Stomach (tissue), 4 donors: ENCODE data around the gene PTPRJ.

Source experiments
- EP300 ChIP-seq: sonication (generic); formaldehyde crosslinking; IDR thresholded peaks from one replicate; pipeline ENCODE4 v1.6.1; 2017; ENCODE audit warnings: antibody characterized with exemption
- POLR2A ChIP-seq, 4 donors: fragments of 450-650 bp; IDR thresholded peaks; one replicate each; pipeline ENCODE4 v1.6.1; 2016; ENCODE audit warnings: antibody characterized with exemption in 4 of 4, control low read depth in 2 of 4, mild to moderate bottlenecking in 1 of 4, moderate library complexity in 1 of 4
- TF ChIP-seq, protein P1 (sequence below), 7 experiments: fragments of 450-650 bp in 4 of 7; fragments of 200-600 bp in 3 of 7; sonication (generic) in 3 of 7; IDR thresholded peaks; one replicate each; pipeline ENCODE4 v1.5.1; 2016 to 2019; ENCODE audit warnings: antibody characterized with exemption in 7 of 7, control low read depth in 2 of 7, mild to moderate bottlenecking in 1 of 7

DNA sequence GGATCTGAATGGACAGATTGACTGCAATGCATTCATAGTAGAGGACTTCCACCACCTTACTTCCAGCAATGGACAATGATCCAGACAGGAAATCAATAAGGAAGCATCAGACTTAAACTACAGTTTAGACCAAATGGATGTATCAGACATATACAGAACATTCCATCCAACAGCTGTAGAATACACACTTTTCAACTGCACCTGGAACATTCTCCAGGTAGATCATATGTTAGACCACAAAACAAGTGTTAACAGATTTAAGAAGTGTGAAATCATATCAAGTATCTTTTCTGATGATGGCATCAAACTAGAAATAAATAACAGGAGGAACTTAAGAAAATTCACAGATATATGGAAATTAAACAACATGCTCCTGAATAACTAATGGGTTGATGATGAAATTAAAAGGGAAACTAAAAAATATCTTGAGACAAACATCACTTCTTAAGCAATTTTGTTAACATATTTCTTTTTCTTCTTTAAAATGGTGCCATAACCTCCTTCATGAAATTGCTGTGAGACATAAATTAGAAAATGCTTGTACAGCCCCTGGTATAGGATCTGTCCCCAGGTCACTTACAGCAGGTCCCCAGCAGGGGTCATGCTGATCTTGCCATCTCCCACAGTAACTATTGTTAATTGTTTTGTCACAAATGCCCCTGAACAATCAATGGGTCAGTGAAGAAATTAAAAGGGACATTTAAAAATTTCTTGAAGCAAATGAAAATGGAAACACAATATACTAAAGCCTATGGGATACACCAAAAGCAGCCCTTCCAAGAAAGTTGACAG lies 136.3 kb downstream of the PTPRJ start:
- TF ChIP-seq POLR2A (IDR thresholded peaks at IDR 0.05), result no peak
- TF ChIP-seq EP300, result no peak
- TF ChIP-seq, protein P1, sequence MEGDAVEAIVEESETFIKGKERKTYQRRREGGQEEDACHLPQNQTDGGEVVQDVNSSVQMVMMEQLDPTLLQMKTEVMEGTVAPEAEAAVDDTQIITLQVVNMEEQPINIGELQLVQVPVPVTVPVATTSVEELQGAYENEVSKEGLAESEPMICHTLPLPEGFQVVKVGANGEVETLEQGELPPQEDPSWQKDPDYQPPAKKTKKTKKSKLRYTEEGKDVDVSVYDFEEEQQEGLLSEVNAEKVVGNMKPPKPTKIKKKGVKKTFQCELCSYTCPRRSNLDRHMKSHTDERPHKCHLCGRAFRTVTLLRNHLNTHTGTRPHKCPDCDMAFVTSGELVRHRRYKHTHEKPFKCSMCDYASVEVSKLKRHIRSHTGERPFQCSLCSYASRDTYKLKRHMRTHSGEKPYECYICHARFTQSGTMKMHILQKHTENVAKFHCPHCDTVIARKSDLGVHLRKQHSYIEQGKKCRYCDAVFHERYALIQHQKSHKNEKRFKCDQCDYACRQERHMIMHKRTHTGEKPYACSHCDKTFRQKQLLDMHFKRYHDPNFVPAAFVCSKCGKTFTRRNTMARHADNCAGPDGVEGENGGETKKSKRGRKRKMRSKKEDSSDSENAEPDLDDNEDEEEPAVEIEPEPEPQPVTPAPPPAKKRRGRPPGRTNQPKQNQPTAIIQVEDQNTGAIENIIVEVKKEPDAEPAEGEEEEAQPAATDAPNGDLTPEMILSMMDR (IDR thresholded peaks at IDR 0.05), result peak in 2 of 7 experiments; percentile 11 to 16
